Peyer's patch (tissue), 4 donors: ENCODE data around the gene SLC25A30. TPM values are rescaled to one million over a fixed set of nuclear protein-coding genes. Genes with fewer than 3 reads are reported as not detected.
"Not testable (repeated sequence)": the region's sequence is repeated elsewhere in the genome, so short reads cannot be mapped to it uniquely, and the experiment has no call there.

Experiments
- DNase-seq, 3 donors: peaks; one replicate each; pipeline ENCODE4 v3.0.0-alpha.2; 2017 to 2019
- H3K27ac ChIP-seq, 4 donors: fragments of 200-600 bp; sonication (generic); one replicate each; pipeline ENCODE4 v1.5.1; 2016 to 2019
- H3K27me3 ChIP-seq, 2 donors: fragments of 200-600 bp; sonication (generic); one replicate each; pipeline ENCODE4 v1.5.1; 2019
- H3K36me3 ChIP-seq, 3 donors: fragments of 200-600 bp; sonication (generic); one replicate each; pipeline ENCODE4 v1.5.1; 2016 to 2019
- H3K4me1 ChIP-seq, 4 donors: fragments of 200-600 bp; sonication (generic); one replicate each; pipeline ENCODE4 v1.5.1; 2016 to 2019
- H3K4me3 ChIP-seq, 4 donors: fragments of 200-600 bp; sonication (generic); 1 replicate in 3 of 4; 2 replicates in 1 of 4; pipeline ENCODE4 v1.5.1; 2016 to 2019; ENCODE audit warnings: mild to moderate bottlenecking in 1 of 4
- H3K9me3 ChIP-seq, 4 donors: fragments of 200-600 bp; sonication (generic); one replicate each; pipeline ENCODE4 v1.5.1; 2016 to 2019; ENCODE audit warnings: mild to moderate bottlenecking in 1 of 4
- CTCF ChIP-seq, 6 experiments: fragments of 450-650 bp in 4 of 6; fragments of 200-600 bp in 2 of 6; sonication (generic) in 1 of 6; IDR thresholded peaks; one replicate each; pipeline ENCODE4 v1.5.1; 2017 to 2019; ENCODE audit warnings: antibody characterized with exemption in 6 of 6, mild to moderate bottlenecking in 3 of 6, moderate library complexity in 1 of 6
- POLR2A ChIP-seq, 2 donors: fragments of 450-650 bp; IDR thresholded peaks; one replicate each; pipeline ENCODE4 v1.5.1; 2017; ENCODE audit warnings: antibody characterized with exemption in 2 of 2, mild to moderate bottlenecking in 2 of 2, moderate library complexity in 2 of 2
- total RNA-seq, 4 donors: library from RNA; depleted of rRNA; stranded (reverse); fragments of >200 nt; gene quantifications; one replicate each; pipeline ENCODE4 v1.1.0, GENCODE V29; 2016

Gene SLC25A30
- total RNA-seq, 4 donors from 2014 or later, result 5.5 to 16.5 (median 8.8) TPM

GRCh38 chr13:45381196-45381595 lies 37.0 kb downstream of the SLC25A30 start:
- DNase-seq, result no peak
- Histone ChIP-seq H3K27ac (no peak overlapping the region), H3K4me3 (no peak overlapping the region)

GRCh38 chr13:45380708-45381107 lies 37.5 kb downstream of the SLC25A30 start:
- peak in 1 of 3 donors; percentile 34 for DNase-seq
- H3K27ac ChIP-seq, H3K4me3 ChIP-seq, H3K9me3 ChIP-seq, H3K27me3 ChIP-seq, H3K4me1 ChIP-seq: not testable (repeated sequence)
- peaks cover 0 to 16% (median 0%) of the 10 kb centered on the region in 3 donors for H3K36me3 ChIP-seq

More at GRCh38 chr13:45381196-45381595, 37.0 kb downstream of the SLC25A30 start:
- TF ChIP-seq CTCF (IDR thresholded peaks at IDR 0.05), result no peak
- peaks cover 0 to 16% (median 0%) of the 10 kb centered on the region in 3 donors for H3K36me3 ChIP-seq
- H3K9me3 ChIP-seq, result no peaks in the 10 kb centered on the region
- no peaks in the 10 kb centered on the region for H3K4me1 ChIP-seq
- H3K27me3 ChIP-seq, result no peaks in the 10 kb centered on the region

- H3K27me3 ChIP-seq, H3K27ac ChIP-seq, H3K9me3 ChIP-seq, H3K4me3 ChIP-seq, H3K36me3 ChIP-seq, H3K4me1 ChIP-seq: not testable (repeated sequence)
- DNase-seq, result peak in 1 of 3 donors; percentile 17
Observed at GRCh38 chr13:45379516-45379915, 38.7 kb downstream of the SLC25A30 start.

- H3K27ac ChIP-seq, H3K27me3 ChIP-seq, H3K4me3 ChIP-seq: not testable (repeated sequence)
Observed at GRCh38 chr13:45378786-45379185, 39.4 kb downstream of the SLC25A30 start.

GRCh38 chr13:45377314-45377713 lies 40.9 kb downstream of the SLC25A30 start:
- not testable (repeated sequence) for H3K9me3 ChIP-seq, H3K4me1 ChIP-seq, H3K36me3 ChIP-seq, H3K27ac ChIP-seq, H3K27me3 ChIP-seq, DNase-seq, H3K4me3 ChIP-seq

More at GRCh38 chr13:45378786-45379185, 39.4 kb downstream of the SLC25A30 start:
- peak in 1 of 3 donors; percentile 19 for DNase-seq
- H3K4me1 ChIP-seq, H3K36me3 ChIP-seq, H3K9me3 ChIP-seq: not testable (repeated sequence)

- H3K36me3 ChIP-seq, H3K4me3 ChIP-seq, DNase-seq: not testable (repeated sequence)
Observed at GRCh38 chr13:45376651-45377050, 41.5 kb downstream of the SLC25A30 start.

GRCh38 chr13:45374917-45375316 lies 43.3 kb downstream of the SLC25A30 start:
- DNase-seq, result no peak
- H3K4me3 ChIP-seq, result no peak overlapping the region
- no peaks in the 10 kb centered on the region for H3K27me3 ChIP-seq
- TF ChIP-seq POLR2A (IDR thresholded peaks at IDR 0.05) (no peak), CTCF (IDR thresholded peaks at IDR 0.05) (no peak)
- no peaks in the 10 kb centered on the region for H3K36me3 ChIP-seq
- peaks cover 0 to 11% (median 0%) of the 10 kb centered on the region in 4 donors for H3K4me1 ChIP-seq
- H3K27ac ChIP-seq, result no peak overlapping the region
- no peaks in the 10 kb centered on the region for H3K9me3 ChIP-seq

More at GRCh38 chr13:45376651-45377050, 41.5 kb downstream of the SLC25A30 start:
- not testable (repeated sequence) for H3K27me3 ChIP-seq, H3K27ac ChIP-seq, H3K9me3 ChIP-seq
- H3K4me1 ChIP-seq, result peaks cover 0 to 11% (median 0%) of the 10 kb centered on the region in 4 donors

GRCh38 chr13:45373162-45373547 lies 45.0 kb downstream of the SLC25A30 start:
- Histone ChIP-seq H3K4me1 (peaks cover 0 to 13% (median 0%) of the 10 kb centered on the region in 4 donors), H3K4me3 (no peak overlapping the region), H3K36me3 (no peaks in the 10 kb centered on the region), H3K27ac (peak overlapping the region in 3 of 4 donors; percentile 46 to 77 (median 51)), H3K9me3 (no peaks in the 10 kb centered on the region), H3K27me3 (no peaks in the 10 kb centered on the region)
- DNase-seq, result peak in 1 of 3 donors; percentile 80
- TF ChIP-seq POLR2A (IDR thresholded peaks at IDR 0.05) (no peak), CTCF (IDR thresholded peaks at IDR 0.05) (no peak)
